Endodermal cell (in vitro differentiated cells): ENCODE data around the gene BLTP3A. TPM values are rescaled to one million over a fixed set of nuclear protein-coding genes. Genes with fewer than 3 reads are reported as not detected.

Experiments
- DNase-seq: peaks from one replicate; pipeline ENCODE4 v3.0.0-alpha.2; 2017
- H3K27ac ChIP-seq: 2 replicates; pipeline ENCODE4 v1.5.1; 2013; ENCODE audit warnings: mild to moderate bottlenecking, low read depth, low read length, moderate library complexity
- H3K27me3 ChIP-seq: 2 replicates; pipeline ENCODE4 v1.6.1; 2013; ENCODE audit warnings: mild to moderate bottlenecking, low read length, moderate library complexity; ENCODE audit not compliant: insufficient read depth, control insufficient read depth, poor library complexity, severe bottlenecking
- H3K36me3 ChIP-seq: 2 replicates; pipeline ENCODE4 v1.7.0; 2013; ENCODE audit warnings: mild to moderate bottlenecking, low read length, moderate library complexity; ENCODE audit not compliant: control insufficient read depth, insufficient read depth
- H3K4me1 ChIP-seq: one replicate; pipeline ENCODE4 v1.7.0; 2013; ENCODE audit warnings: low read length; ENCODE audit not compliant: control insufficient read depth, insufficient read depth
- H3K4me3 ChIP-seq: 2 replicates; pipeline ENCODE4 v1.5.1; 2013; ENCODE audit warnings: mild to moderate bottlenecking, low read length, moderate library complexity
- H3K9ac ChIP-seq: 2 replicates; pipeline ENCODE4 v1.6.1; 2013; ENCODE audit warnings: mild to moderate bottlenecking, low read length, moderate library complexity; ENCODE audit not compliant: poor library complexity, severe bottlenecking; ENCODE audit errors: extremely low read depth
- H3K9me3 ChIP-seq: 2 replicates; pipeline ENCODE4 v1.6.1; 2013; ENCODE audit warnings: mild to moderate bottlenecking, low read length, moderate library complexity; ENCODE audit not compliant: control insufficient read depth
- H3K27ac Mint-ChIP-seq: 2 replicates; pipeline ENCODE4 v1.8.0; 2020; ENCODE audit warnings: mixed read lengths
- H3K27me3 Mint-ChIP-seq: 2 replicates; pipeline ENCODE4 v1.8.0; 2021; ENCODE audit warnings: mild to moderate bottlenecking, mixed read lengths; ENCODE audit not compliant: insufficient read depth
- H3K36me3 Mint-ChIP-seq: 2 replicates; pipeline ENCODE4 v1.8.0; 2020; ENCODE audit warnings: low read depth, mixed read lengths
- H3K4me1 Mint-ChIP-seq: 2 replicates; pipeline ENCODE4 v1.8.0; 2020; ENCODE audit warnings: mixed read lengths
- H3K4me3 Mint-ChIP-seq: 2 replicates; pipeline ENCODE4 v1.8.0; 2020; ENCODE audit warnings: mild to moderate bottlenecking, moderate library complexity, mixed read lengths
- H3K9me3 Mint-ChIP-seq: 2 replicates; pipeline ENCODE4 v1.8.0; 2020; ENCODE audit warnings: mild to moderate bottlenecking, mixed read lengths
- WGBS, 2 experiments: methylation state at CpG; one replicate each; pipeline versions ENCODE4 v1.1.5 to v1.1.7; 2013; ENCODE audit warnings: missing lambda C conversion rate in 2 of 2, mixed read lengths in 1 of 2; ENCODE audit not compliant: insufficient coverage in 1 of 2, insufficient read length in 1 of 2; 5-methylcytosine and 5-hydroxymethylcytosine counted together
- total RNA-seq, 2 donors: library from RNA; stranded (reverse); fragmentation: NEBNext Ultra II Directional in 1 of 2; extraction: Animal tissue kit (Norgen Biotek cat#: 25700) in 1 of 2; gene quantifications; 2 replicates in 1 of 2; 3 replicates in 1 of 2; pipeline ENCODE4 v1.2.1, GENCODE V29; 2021
- TF ChIP-seq, protein P1 (sequence below): fragments of 200-600 bp; sonication (generic); conservative IDR thresholded peaks from 2 replicates; pipeline ENCODE4 v1.5.0; 2021; ENCODE audit warnings: antibody characterized with exemption, mild to moderate bottlenecking

Gene BLTP3A
- total RNA-seq, 2 donors from 2014 or later: 18.6 to 22.5 TPM

DNA sequence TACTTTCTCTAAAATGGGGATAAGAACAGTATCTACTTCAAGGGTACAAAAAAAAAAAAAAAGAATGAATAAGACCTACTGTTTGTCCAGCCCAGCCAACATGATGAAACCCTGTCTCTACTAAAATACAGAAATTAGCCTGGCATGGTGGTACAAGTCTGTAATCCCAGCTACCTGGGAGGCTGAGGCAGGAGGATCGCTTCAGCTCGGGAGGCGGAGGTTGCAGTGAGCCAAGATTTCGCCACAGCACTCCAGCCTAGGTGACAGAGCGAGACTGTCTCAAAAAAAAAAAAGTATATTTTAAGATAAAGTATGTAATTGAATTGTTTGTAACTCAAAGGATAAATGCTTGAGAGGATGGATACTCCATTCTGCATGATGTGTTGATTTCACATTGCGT, 2.0 kb downstream of the BLTP3A start:
- Mint-ChIP-seq H3K4me1 (peaks cover 16% of the 10 kb centered on the region), H3K4me3 (peak overlapping the region; percentile 89), H3K9me3 (no peaks in the 10 kb centered on the region), H3K36me3 (peaks cover 4% of the 10 kb centered on the region), H3K27ac (no peak overlapping the region), H3K27me3 (no peaks in the 10 kb centered on the region)
- H3K36me3 ChIP-seq: no peaks in the 10 kb centered on the region
- no peaks in the 10 kb centered on the region for H3K9me3 ChIP-seq
- TF ChIP-seq, protein P1, sequence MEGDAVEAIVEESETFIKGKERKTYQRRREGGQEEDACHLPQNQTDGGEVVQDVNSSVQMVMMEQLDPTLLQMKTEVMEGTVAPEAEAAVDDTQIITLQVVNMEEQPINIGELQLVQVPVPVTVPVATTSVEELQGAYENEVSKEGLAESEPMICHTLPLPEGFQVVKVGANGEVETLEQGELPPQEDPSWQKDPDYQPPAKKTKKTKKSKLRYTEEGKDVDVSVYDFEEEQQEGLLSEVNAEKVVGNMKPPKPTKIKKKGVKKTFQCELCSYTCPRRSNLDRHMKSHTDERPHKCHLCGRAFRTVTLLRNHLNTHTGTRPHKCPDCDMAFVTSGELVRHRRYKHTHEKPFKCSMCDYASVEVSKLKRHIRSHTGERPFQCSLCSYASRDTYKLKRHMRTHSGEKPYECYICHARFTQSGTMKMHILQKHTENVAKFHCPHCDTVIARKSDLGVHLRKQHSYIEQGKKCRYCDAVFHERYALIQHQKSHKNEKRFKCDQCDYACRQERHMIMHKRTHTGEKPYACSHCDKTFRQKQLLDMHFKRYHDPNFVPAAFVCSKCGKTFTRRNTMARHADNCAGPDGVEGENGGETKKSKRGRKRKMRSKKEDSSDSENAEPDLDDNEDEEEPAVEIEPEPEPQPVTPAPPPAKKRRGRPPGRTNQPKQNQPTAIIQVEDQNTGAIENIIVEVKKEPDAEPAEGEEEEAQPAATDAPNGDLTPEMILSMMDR: no peak
- H3K27me3 ChIP-seq: no peaks in the 10 kb centered on the region
- no peak for DNase-seq
- no peak overlapping the region for H3K27ac ChIP-seq
- H3K4me3 ChIP-seq: peak overlapping the region; percentile 91
- H3K4me1 ChIP-seq: no peaks in the 10 kb centered on the region
- H3K9ac ChIP-seq: no peak overlapping the region
- 94 to 100% methylated on average over 5 to 6 of the region's 6 CpGs for WGBS, 2 experiments

DNA sequence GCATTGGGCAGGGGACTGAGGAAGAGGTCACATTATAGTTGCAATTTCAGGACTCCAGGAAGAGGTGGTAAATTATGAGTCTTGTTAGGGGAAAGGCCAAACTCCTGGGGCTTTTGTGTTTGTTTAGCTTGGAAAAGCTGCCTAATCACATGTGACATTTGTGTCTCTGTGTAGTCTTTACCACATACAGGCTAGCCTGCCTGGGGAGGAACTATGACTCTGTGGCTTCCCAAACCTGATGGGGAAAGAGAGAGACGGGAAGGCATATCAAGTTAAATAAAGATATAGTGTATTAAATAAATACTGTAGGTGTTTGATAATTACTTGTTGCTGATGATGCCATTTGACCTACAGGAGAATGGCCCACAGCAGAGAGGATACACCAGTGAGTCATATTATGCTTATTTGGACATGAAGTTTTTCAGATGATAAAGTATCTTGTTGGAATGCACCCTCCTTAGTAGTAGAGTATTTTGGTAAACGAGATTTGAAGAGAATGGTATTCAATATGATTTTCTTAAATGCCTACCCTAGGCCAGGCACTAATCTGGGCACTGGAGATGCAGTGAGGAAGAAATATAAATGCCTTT, 4.0 kb downstream of the BLTP3A start:
- H3K4me1 ChIP-seq: no peaks in the 10 kb centered on the region
- H3K27ac ChIP-seq: no peak overlapping the region
- H3K36me3 ChIP-seq: no peaks in the 10 kb centered on the region
- H3K4me1 Mint-ChIP-seq: peaks cover 18% of the 10 kb centered on the region
- H3K9me3 ChIP-seq: no peaks in the 10 kb centered on the region
- H3K27me3 Mint-ChIP-seq: no peaks in the 10 kb centered on the region
- H3K36me3 Mint-ChIP-seq: peaks cover 4% of the 10 kb centered on the region
- H3K9me3 Mint-ChIP-seq: no peaks in the 10 kb centered on the region
- WGBS, 2 experiments: 93 to 96% methylated on average over 2 of the region's 2 CpGs
- H3K27me3 ChIP-seq: no peaks in the 10 kb centered on the region
- no peak overlapping the region for H3K27ac Mint-ChIP-seq
- no peak for DNase-seq
- no peak overlapping the region for H3K9ac ChIP-seq
- TF ChIP-seq, protein P1: no peak
- H3K4me3 ChIP-seq: no peak overlapping the region
- no peak overlapping the region for H3K4me3 Mint-ChIP-seq

DNA sequence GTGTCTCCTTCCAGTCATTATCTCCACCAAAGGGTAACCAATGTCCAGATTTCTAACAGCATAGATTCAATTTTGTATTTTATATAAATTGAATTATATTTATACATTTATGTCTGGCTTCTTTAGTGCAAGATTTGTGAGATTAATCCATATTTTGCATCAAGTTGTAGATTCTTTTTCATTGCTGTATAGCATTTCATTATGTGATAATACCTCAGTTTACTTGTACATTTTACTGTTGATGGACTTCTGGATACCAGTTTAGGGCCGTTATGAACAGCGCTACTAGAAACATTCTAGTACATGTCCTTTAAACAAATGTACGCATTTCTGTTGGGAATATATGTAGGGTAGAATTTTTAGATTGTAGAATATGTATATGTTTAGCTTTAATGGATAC, 6.2 kb downstream of the BLTP3A start:
- WGBS, 2 experiments: 99 to 100% methylated on average over 2 to 3 of the region's 3 CpGs
- no peak for DNase-seq
- peaks cover 6% of the 10 kb centered on the region for H3K36me3 Mint-ChIP-seq
- Histone ChIP-seq H3K36me3 (no peaks in the 10 kb centered on the region), H3K27ac (no peak overlapping the region), H3K9me3 (no peaks in the 10 kb centered on the region), H3K4me3 (no peak overlapping the region), H3K9ac (no peak overlapping the region), H3K4me1 (no peaks in the 10 kb centered on the region), H3K27me3 (no peaks in the 10 kb centered on the region)
- no peaks in the 10 kb centered on the region for H3K27me3 Mint-ChIP-seq
- TF ChIP-seq, protein P1: no peak
- H3K27ac Mint-ChIP-seq: no peak overlapping the region
- no peaks in the 10 kb centered on the region for H3K9me3 Mint-ChIP-seq
- no peak overlapping the region for H3K4me3 Mint-ChIP-seq
- peaks cover 11% of the 10 kb centered on the region for H3K4me1 Mint-ChIP-seq
